CMK (cell line): ENCODE results near the gene PANK2.
"Not testable (repeated sequence)": the region's sequence is repeated elsewhere in the genome, so short reads cannot be mapped to it uniquely, and the experiment has no call there.

Experiments
- DNase-seq: peaks from one replicate; pipeline ENCODE4 v3.0.0-alpha.2; 2010; ENCODE audit warnings: low read depth

The PANK2 gene

DNA sequence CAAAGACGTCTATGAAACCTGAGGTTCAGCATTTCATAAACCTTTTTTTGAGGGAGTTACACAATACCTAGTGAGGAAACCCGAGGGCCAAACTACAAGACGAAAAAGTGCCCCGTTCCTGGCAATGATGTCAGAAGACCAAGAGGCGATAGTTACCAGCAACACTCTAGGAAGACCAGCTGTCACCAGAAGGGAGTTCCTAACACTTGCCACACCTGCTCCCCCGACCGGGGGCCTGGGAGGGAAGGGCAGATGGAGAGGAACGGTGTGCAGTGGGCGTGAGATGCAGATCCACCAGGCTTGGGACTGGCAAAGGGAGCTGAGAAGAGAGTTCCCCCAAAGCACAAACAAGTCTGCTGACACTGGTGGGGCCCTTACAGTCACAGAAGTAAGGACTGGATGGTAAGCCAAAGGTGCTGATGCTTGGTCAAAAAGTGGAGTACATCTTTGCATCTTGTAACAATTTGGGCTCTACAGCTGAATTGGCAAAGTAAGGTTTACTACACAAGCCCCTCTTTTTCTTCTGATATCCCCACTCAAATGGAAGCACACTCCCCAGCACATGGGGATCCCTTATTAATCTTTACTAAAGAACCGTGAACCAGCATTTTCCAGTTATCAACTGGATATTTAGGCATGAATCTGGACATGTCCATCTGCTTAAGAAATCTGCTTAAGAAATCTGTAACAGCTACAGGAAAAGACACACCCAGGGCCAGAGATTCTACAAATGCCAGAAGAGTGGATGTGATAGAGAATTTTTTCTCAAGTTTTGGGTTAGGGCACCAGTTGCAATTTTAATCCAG, 38.5 kb downstream of the PANK2 start:
- DNase-seq, result no peak

DNA sequence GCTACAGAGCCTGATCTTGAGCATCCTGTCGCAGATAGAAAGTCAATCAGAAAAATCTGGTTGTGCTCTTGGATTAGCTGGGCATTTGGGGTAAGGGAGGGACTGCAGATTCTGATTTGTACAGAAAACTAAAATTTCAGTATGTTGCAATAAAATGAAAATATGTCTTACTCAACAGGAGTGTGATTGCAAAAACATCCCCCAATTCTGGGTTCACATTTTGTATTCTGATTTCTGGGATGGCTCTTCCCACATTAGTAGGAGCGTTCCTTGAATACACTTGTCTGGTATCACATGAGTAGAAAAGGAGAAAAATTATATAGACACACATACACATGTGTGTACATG, 40.5 kb downstream of the PANK2 start:
- no peak for DNase-seq

DNA sequence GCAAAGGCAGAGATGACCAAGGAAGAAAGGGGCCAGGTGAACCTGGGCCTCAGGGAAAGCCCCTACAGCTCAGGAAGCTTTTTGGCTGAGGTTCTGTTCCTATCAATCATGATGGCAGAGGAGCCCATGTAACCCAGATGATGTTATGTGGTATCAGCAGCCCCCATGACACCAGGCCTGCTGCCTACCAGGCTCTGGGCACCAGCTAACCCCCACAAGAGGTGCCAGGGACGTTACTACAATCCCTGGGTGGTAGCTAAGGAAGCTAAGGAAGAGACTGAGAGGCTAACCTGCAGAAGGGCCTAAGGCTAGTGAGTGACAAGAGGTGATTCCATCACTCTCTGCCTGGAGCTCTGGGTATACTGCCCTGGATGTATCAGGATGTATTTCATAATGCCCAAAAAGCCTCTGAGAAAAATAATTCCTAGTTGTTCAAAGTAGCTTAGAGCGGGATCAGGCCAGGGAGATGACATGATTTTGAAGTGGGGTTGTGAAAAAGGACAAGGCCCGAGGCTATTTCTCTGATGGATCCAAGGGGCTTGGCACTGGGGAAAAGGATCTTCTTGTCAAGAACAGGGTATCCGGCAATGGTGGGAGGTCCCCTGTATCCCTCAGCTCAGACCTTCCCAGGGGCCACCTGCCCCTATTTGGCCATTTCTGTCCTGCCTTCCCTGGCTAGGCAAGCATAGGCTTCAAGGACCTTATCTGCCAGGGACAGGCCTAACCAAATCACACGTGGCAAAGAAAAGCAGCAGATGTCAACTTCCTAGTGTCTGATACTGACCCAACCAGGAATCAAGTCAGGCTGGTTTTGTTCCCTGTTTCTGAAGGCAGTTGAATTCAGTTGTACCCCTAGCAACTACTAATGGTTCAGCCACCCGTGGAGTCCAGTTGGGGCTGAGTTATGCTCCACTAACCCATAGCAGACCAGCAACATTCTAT, 41.3 kb downstream of the PANK2 start:
- peak; percentile 93 for DNase-seq

DNA sequence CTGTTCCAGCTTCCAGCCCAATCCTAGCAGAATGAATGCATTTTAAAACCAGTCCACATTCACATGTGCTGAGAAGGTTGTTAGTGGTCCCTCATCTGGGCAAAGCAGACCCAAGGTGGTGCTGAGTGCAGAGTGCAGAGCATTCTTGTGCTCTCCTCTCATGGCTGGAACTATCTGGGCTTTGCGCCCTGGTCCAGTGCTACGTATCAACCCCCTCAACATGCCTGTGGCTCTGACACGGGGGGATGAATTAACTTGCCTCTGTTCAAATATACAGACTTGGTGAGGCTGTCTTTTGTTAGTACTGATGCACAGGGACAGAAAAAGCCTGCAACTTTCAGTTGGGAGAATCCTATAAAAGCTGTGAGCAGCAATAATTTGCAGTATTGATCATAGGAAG, 42.5 kb downstream of the PANK2 start:
- DNase-seq, result no peak

DNA sequence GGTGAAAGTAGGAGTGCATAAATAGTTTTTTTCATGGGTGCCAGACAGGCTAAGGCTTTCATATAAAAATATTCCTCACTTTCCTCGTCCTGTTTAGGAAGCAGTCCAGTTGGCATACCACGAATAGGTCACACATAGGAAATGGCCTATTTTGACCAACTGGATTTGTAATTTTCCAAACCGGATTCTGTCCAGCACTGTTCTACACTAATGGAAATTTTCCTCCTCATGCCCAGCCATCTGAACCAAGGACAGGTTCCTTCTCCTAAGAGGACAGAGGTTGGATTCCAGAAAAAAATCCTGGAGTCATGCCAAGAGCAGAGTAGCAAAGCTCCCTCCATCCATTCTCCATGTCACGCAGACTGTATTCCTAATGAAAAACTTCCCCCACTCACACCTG, 43.1 kb downstream of the PANK2 start:
- no peak for DNase-seq

DNA sequence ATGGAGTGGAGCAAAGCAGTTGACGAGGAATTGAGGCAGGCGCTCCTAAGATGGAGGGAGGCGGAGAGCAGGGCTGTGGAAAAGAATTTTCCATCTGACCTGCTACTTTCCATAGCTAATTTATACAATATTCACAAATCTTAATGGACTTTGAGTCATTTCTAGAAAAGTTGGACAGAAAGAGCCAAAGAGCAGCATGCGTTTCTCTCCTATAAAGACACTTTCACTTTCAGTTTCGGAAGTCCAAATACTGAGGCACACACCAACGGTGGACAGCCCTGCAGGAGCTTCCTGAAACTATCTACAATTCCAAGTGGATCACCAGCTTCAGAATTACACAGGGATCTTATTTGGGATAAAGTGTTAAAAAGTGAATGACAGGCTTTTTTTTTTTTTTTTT, 43.5 kb downstream of the PANK2 start:
- DNase-seq, result no peak

DNA sequence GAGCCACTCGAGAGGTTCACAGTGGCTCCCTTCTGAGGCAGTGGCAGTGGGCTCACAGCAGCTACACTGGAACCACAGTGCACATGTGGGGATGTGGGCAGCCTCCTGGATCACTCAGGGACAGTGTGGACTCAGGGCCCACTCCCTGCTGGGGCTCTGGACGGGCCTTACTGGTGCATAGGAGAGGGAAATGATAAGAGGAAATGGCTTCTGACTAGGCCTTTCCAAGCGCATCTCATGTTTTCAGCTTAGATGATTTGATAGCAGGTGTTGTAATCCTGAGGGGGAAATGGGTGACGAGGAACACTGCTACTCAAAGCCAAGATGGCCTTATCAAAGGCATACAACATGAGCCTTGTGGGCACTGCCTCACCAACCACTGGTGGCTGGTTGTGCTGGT, 44.0 kb downstream of the PANK2 start:
- DNase-seq, result no peak

DNA sequence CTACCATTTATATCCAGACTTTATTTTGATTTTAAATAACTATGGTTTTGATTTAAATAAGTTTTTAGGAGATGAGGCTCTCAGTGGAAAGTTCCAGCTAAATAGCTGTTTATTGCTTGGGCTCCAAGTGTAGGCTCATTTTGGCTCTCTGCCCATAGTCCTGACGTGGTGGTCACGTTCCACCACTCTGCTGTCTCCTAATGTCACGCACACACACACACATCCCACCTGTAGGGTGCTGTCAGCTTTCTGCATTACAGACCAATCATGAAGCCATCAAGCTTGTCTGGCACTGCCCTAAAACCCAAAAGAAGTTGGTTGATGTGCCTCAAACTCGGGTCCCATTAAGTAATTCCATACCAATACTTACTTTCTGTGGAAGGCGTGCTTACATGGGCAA, 45.4 kb downstream of the PANK2 start:
- DNase-seq, result no peak

DNA sequence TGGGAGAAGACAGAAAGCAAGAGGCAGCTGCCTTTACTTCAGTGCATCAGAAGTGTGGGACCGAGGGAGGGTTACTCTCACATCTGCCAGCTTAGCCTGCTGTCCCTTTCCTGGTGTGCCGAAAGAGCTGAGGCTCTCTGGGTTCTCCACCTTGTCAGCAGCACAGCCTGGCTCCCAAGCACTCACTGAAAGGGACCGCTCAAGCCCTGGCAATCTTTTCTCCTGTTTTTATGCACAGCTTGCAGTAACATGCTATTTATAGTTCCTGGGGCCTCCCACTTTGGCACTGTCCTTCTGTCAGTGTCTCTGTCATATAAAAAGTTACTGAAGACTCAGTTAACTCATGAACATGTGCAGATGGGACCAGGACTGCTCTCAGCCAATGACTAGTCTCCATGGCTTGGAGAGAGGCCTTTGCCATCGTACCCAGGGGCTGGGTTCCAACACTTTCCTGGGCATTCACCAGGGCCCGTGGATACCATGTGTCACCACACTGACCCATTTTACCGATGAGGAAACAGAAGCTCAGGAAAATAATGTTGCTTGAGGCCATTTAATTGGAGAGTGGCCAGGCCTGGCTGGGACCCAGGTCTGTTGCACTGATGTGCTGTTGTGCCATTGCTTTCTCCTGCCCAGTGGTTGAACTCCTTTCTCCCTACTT, 46.2 kb downstream of the PANK2 start:
- no peak for DNase-seq

DNA sequence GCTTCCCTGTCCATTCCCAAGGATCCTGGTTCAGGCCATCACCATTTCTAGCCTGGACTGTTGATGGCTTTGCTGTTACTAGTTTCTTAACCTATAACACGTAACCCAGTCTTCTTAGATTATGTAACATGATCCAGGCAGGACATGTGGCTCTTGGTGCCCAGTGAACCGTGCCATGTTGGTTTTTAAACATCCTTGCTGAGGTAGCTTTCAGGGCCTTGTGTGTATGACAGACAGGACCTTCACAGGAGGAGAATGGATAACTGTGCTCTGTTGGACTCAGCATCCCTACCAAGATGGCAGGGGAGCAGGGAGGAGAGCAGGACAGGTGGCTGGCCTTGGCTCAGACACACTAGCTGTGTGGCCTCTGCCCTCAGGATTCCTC, 46.8 kb downstream of the PANK2 start:
- DNase-seq, result no peak

DNA sequence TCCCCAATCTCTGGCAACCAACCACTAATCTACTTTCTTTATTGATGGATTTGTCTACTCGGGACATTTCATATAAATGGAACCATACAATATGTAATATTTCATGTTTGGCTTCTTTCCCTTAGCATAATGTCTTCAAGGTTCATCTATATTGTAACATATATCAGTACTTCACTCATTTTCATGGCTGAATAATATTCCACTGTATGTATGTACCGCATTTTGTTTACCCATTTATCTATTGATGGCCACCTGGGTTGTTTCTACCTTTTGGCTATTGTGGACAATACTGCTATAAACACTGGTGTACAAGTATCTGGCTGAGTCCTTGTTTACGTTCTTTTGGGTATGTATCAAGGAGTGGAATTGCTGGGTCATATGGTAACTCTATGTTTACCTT, 48.4 kb downstream of the PANK2 start:
- no peak for DNase-seq

DNA sequence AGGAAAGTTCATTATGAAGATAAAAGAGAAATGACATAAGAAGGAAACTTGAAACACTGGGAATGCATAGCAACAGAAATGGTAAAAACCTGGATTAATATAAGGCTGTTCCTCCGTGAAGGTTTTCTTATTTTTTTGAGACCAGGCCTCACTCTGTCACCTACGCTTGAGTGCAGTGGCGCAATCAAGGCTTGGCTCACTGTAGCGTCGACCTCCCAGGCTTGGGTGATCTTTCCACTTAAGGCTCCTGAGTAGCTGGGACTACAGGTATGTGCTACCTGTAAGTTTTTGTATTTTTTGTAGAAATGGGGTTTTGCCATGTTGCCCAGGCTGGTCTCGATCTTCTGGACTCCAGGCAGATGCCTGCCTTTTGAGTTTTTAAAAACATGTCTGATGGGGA, 51.7 kb downstream of the PANK2 start:
- DNase-seq, result no peak

DNA sequence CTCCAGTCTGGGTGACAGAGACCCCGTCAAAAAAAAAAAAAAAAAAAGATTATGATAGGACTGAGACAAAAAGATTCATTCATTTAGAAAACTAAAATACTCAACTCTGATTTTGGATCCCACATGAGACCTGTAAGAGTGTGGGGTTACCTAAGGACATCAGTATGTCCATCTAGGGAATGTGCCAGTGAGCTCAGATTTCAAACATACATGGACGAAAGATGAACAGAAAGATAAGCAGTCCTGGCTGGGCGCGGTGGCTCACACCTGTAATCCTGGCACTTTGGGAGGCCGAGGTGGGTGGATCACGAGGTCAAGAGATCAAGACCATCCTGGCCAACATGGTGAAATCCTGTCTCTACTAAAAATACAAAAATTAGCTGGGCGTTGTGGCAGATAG, 57.5 kb downstream of the PANK2 start:
- not testable (repeated sequence) for DNase-seq

DNA sequence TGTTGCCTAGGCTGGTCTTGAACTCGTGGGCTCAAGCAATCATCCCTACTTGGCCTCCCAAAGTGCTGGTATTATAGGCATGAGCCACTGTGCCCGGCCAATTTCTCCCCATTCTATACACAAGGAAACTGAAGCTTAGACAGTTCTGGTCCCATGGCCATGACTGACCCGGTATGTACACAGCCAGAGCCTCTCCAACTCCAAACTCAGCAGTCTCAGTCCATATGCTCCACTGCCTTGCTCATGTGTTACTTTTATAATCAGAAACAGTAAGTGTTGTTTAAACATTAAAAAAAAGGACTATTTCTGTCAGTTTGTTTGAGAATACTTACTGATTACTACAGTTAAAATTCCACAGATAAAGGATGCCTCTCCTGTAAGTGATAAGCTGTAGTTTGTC, 75.5 kb downstream of the PANK2 start:
- no peak for DNase-seq

DNA sequence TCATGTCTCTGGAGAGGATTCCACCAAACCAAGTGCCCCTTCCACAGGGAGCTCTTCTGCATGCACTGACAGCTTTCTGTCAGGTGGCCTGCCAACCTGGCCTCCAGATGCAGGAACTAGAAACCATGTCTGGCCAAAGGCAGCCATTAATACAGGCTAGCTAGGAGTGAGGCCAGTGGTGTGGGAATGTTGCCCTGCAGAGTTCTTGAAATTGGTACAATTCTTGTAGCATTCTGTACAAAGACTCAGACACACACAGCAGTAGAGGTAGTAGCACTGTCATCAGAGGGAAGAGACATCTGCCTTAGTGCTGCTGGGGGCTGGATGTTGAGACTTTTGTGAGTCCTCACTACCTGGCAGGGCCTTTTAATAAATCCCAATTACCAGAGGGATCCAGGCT, 77.4 kb downstream of the PANK2 start:
- no peak for DNase-seq

DNA sequence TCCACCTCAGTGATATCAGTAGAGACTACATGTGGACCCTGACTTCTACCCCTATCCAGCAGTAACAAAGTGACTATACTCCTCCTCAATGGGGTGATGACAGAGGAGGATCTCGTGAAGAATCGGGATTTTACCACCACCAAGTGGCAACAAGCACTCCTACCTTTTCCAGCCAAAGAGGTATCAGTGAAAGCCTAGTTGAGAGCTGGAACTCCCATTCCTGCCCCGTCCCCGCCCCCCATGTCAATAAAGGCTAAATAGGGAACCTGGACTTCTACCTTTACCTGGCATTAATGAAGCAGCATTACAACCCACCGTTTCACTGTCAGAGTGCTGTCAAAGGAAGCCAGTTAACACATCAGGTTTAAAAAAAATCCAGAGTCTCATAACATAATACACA, 80.8 kb downstream of the PANK2 start:
- DNase-seq, result no peak

DNA sequence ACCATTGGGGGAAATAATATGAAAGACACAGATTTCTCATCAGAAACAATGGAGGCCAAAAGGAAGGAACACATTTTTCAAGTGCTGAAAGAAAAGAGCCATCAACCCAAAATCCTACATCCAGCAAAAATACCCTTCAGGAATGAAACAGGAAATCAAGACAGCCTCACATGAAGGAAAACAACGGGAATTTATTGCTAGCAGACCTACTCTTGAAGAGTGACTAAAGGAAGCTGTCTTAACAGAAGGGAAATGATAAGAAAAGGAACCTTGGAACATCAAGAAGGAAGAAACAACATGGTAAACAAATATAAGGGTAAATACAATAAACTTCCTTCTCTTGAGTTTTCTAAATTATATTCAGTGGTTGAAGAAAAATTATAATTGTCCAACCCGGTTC, 82.0 kb downstream of the PANK2 start:
- DNase-seq, result peak; percentile 34

DNA sequence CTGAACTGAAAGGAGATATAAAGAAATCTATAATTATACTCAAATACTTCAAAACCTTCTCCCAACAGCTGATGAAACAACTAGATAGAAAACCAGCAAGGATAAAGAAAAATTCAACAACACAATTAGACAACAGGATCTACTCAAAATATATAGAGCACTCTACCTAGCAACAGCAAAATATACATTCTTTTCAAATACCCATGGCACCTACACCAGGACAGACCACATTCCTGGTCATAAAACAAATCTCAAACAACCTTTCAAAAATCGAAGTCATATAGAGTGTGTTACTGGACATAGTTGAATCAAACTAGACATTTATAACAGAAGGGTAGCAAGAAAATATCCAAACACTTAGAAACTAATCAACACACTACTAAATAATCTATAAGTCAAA, 83.0 kb downstream of the PANK2 start:
- no peak for DNase-seq

DNA sequence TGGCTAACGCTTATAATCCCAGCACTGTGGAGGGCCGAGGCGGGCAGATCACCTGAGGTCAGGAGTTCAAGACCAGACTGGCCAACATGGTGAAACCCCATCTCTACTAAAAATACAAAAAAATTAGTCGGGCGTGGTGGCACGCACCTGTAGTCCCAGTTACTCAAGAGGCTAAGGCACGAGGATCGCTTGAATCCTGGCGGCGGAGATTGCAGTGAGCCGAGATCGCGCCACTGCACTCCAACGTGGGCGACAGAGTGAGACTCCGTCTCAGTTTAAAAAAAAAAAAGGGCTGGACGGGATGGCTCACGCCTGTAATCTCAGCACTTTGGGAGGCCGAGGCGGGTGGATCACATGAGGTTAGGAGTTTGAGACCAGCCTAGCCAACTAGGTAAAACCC, 83.4 kb downstream of the PANK2 start:
- DNase-seq, result not testable (repeated sequence)

DNA sequence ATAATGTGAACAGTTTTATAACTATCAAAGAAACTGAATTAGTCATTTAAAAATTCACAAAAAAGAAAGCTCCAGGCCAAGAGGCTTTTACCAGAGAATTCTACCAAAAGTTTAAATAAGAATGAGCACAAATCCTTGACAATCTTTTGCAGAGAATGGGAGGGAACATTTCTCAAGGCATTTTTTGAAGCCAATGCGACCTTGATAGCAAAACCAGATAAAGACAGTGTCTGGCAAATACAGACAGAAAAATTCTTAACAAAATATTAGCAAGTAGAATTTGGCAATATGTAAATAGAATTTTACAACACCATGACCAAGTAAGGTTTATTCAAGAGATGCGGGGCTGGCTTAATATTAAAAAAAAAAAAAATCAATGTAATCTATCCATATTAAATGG, 84.5 kb downstream of the PANK2 start:
- no peak for DNase-seq

DNA sequence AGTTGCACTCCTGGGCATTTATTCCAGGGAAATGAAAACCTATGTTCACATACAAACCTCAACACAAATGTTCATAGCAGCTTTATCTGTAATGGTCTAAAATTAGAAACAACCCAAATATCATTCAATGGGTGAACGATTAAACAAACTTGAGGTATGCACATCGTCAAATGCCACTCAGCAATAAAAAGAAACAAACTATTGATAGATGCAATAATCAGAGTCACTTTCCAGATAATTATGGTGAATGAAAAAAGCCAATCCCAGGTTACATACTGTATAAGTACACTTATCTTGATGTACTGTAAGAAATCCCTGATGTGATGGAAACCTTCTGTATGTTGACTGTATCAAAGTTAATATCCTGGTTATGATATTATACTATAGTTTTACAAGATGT, 87.3 kb downstream of the PANK2 start:
- no peak for DNase-seq
